GM12878 (cell line): ENCODE measurements around the gene TCP11. TPM values are rescaled to one million over a fixed set of nuclear protein-coding genes. Genes with fewer than 3 reads are reported as not detected.

Experiments used
- polyA plus RNA-seq, 11 experiments: library from polyadenylated mRNA; depleted of rRNA in 4 of 11; unstranded in 6 of 11; stranded (reverse) in 5 of 11; fragments of >200 nt; fragmentation: Nextera tagmentation in 4 of 11; fragmentation: Illumina TruSeq in 1 of 11; extraction: Ambion mirVana in 4 of 11; extraction: Trizol in 1 of 11; gene quantifications; 1 replicate in 1 of 11; 2 replicates in 10 of 11; pipeline versions ENCODE4 v1.2.1 to v1.2.3, GENCODE V29; 2011 to 2016; ENCODE audit warnings: inconsistent platforms in 2 of 11, missing spikeins in 2 of 11, low read depth in 1 of 11
- total RNA-seq, 4 experiments: library from RNA; depleted of rRNA in 3 of 4; stranded (reverse); fragments of >200 nt in 3 of 4; fragmentation: Illumina TruSeq in 1 of 4; extraction: Trizol in 1 of 4; gene quantifications; 2 replicates each; pipeline versions ENCODE4 v1.2.1 to v1.2.3, GENCODE V29; 2013 to 2021
- TF ChIP-seq, protein P1 (sequence below): IDR thresholded peaks from 2 replicates; pipeline ENCODE4 v1.6.1; 2012; ENCODE audit warnings: improper control_type of control experiment, low read depth, low read length; ENCODE audit not compliant: insufficient replicate concordance
- TF ChIP-seq, protein P2 (sequence below): fragments of 450-650 bp; IDR thresholded peaks from 2 replicates; pipeline ENCODE4 v1.6.1; 2017; ENCODE audit warnings: mild to moderate bottlenecking, low read depth, inconsistent platforms; ENCODE audit not compliant: poor library complexity, severe bottlenecking
- TF ChIP-seq, protein P3 (sequence below): fragments of 450-650 bp; conservative IDR thresholded peaks from 2 replicates; pipeline ENCODE4 v1.6.1; 2017; ENCODE audit warnings: mild to moderate bottlenecking, moderate library complexity

TCP11 gene
- total and polyA plus RNA-seq, 10 of the 15 experiments (the other 5 are each of a cell fraction or from before 2014, with no cell fraction given) = not detected

DNA sequence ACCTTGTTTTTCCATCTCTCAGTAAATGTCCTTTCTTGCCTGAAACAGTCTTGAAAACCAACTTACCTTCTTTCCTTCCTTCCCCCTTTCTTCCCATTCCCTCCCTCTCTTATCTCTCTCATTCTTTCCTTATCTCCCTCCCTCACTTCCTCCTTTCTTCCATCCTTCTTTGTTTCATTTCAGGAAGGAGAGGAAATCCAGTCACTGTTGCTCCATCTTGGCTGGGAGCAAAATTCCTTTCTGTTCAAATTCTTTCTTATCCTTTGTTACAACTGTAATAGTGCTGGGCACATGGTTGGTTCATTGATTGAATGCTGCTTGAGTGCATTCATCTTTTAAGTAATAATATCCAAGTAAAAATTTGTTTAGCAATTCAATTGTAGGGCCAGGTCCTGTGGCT lies 17.4 kb upstream of the TCP11 start (continued):
- TF ChIP-seq, protein P1, sequence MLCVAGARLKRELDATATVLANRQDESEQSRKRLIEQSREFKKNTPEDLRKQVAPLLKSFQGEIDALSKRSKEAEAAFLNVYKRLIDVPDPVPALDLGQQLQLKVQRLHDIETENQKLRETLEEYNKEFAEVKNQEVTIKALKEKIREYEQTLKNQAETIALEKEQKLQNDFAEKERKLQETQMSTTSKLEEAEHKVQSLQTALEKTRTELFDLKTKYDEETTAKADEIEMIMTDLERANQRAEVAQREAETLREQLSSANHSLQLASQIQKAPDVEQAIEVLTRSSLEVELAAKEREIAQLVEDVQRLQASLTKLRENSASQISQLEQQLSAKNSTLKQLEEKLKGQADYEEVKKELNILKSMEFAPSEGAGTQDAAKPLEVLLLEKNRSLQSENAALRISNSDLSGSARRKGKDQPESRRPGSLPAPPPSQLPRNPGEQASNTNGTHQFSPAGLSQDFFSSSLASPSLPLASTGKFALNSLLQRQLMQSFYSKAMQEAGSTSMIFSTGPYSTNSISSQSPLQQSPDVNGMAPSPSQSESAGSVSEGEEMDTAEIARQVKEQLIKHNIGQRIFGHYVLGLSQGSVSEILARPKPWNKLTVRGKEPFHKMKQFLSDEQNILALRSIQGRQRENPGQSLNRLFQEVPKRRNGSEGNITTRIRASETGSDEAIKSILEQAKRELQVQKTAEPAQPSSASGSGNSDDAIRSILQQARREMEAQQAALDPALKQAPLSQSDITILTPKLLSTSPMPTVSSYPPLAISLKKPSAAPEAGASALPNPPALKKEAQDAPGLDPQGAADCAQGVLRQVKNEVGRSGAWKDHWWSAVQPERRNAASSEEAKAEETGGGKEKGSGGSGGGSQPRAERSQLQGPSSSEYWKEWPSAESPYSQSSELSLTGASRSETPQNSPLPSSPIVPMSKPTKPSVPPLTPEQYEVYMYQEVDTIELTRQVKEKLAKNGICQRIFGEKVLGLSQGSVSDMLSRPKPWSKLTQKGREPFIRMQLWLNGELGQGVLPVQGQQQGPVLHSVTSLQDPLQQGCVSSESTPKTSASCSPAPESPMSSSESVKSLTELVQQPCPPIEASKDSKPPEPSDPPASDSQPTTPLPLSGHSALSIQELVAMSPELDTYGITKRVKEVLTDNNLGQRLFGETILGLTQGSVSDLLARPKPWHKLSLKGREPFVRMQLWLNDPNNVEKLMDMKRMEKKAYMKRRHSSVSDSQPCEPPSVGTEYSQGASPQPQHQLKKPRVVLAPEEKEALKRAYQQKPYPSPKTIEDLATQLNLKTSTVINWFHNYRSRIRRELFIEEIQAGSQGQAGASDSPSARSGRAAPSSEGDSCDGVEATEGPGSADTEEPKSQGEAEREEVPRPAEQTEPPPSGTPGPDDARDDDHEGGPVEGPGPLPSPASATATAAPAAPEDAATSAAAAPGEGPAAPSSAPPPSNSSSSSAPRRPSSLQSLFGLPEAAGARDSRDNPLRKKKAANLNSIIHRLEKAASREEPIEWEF = no peak
- TF ChIP-seq, protein P2, sequence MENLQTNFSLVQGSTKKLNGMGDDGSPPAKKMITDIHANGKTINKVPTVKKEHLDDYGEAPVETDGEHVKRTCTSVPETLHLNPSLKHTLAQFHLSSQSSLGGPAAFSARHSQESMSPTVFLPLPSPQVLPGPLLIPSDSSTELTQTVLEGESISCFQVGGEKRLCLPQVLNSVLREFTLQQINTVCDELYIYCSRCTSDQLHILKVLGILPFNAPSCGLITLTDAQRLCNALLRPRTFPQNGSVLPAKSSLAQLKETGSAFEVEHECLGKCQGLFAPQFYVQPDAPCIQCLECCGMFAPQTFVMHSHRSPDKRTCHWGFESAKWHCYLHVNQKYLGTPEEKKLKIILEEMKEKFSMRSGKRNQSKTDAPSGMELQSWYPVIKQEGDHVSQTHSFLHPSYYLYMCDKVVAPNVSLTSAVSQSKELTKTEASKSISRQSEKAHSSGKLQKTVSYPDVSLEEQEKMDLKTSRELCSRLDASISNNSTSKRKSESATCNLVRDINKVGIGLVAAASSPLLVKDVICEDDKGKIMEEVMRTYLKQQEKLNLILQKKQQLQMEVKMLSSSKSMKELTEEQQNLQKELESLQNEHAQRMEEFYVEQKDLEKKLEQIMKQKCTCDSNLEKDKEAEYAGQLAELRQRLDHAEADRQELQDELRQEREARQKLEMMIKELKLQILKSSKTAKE = no peak
- TF ChIP-seq, protein P3, sequence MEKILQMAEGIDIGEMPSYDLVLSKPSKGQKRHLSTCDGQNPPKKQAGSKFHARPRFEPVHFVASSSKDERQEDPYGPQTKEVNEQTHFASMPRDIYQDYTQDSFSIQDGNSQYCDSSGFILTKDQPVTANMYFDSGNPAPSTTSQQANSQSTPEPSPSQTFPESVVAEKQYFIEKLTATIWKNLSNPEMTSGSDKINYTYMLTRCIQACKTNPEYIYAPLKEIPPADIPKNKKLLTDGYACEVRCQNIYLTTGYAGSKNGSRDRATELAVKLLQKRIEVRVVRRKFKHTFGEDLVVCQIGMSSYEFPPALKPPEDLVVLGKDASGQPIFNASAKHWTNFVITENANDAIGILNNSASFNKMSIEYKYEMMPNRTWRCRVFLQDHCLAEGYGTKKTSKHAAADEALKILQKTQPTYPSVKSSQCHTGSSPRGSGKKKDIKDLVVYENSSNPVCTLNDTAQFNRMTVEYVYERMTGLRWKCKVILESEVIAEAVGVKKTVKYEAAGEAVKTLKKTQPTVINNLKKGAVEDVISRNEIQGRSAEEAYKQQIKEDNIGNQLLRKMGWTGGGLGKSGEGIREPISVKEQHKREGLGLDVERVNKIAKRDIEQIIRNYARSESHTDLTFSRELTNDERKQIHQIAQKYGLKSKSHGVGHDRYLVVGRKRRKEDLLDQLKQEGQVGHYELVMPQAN = no peak
